Suppressor macrophage treated with lipopolysaccharide for 4 hours (primary cell): Measurements from ENCODE around the gene SLC22A6.
A peak's percentile ranks its signal among the peaks of the same experiment; 100 is the strongest.
"Not testable (repeated sequence)": the region's sequence is repeated elsewhere in the genome, so short reads cannot be mapped to it uniquely, and the experiment has no call there.

Experiments used
- DNase-seq: peaks from one replicate; pipeline ENCODE4 v3.0.0-alpha.2; 2020

SLC22A6 gene

GRCh38 chr11:62985041-62985750 is 429 bp upstream of the SLC22A6 start:
- DNase-seq, result no peak

- no peak for DNase-seq
Observed at GRCh38 chr11:62983536-62984199, 1.1 kb downstream of the SLC22A6 start.

- DNase-seq, result no peak
Observed at GRCh38 chr11:62981743-62982142, 3.0 kb downstream of the SLC22A6 start.

- DNase-seq, result no peak
Observed at GRCh38 chr11:62980133-62980760, 4.5 kb downstream of the SLC22A6 start.

GRCh38 chr11:62976109-62976508 is 8.7 kb downstream of the SLC22A6 start:
- DNase-seq, result no peak

- no peak for DNase-seq
Observed at GRCh38 chr11:62974848-62975522, 9.8 kb downstream of the SLC22A6 start.

GRCh38 chr11:62965574-62965973 is 19.2 kb downstream of the SLC22A6 start:
- DNase-seq, result no peak

- no peak for DNase-seq
Observed at GRCh38 chr11:62962391-62962790, 22.4 kb downstream of the SLC22A6 start.

GRCh38 chr11:62961017-62961570 is 23.7 kb downstream of the SLC22A6 start:
- no peak for DNase-seq

GRCh38 chr11:62959422-62959980 is 25.3 kb downstream of the SLC22A6 start:
- no peak for DNase-seq

- DNase-seq, result peak; percentile 42
Observed at GRCh38 chr11:62958547-62959421, 26.0 kb downstream of the SLC22A6 start.

GRCh38 chr11:62957147-62957546 is 27.6 kb downstream of the SLC22A6 start:
- no peak for DNase-seq

- no peak for DNase-seq
Observed at GRCh38 chr11:62954478-62954877, 30.3 kb downstream of the SLC22A6 start.

GRCh38 chr11:62953811-62954210 is 31.0 kb downstream of the SLC22A6 start:
- no peak for DNase-seq

GRCh38 chr11:62948765-62949320 is 35.9 kb downstream of the SLC22A6 start:
- no peak for DNase-seq

- DNase-seq, result not testable (repeated sequence)
Observed at GRCh38 chr11:62945538-62945937, 39.2 kb downstream of the SLC22A6 start.

GRCh38 chr11:62937528-62937927 is 47.2 kb downstream of the SLC22A6 start:
- not testable (repeated sequence) for DNase-seq

GRCh38 chr11:62934496-62934785 is 50.3 kb downstream of the SLC22A6 start:
- DNase-seq, result no peak

- DNase-seq, result no peak
Observed at GRCh38 chr11:62933750-62934495, 50.8 kb downstream of the SLC22A6 start.

- DNase-seq, result no peak
Observed at GRCh38 chr11:62933285-62933684, 51.5 kb downstream of the SLC22A6 start.
